GM21723 (cell line): Measurements from ENCODE around the gene TM2D3.
"Not testable (repeated sequence)": the region's sequence is repeated elsewhere in the genome, so short reads cannot be mapped to it uniquely, and the experiment has no call there.

Experiments used
- ATAC-seq: cut with Tn5 transposase; IDR thresholded peaks from one replicate; pipeline ENCODE4 v1.9.1; 2021; ENCODE audit warnings: mild to moderate bottlenecking, moderate library complexity; ENCODE audit not compliant: unreplicated experiment

Gene TM2D3

DNA sequence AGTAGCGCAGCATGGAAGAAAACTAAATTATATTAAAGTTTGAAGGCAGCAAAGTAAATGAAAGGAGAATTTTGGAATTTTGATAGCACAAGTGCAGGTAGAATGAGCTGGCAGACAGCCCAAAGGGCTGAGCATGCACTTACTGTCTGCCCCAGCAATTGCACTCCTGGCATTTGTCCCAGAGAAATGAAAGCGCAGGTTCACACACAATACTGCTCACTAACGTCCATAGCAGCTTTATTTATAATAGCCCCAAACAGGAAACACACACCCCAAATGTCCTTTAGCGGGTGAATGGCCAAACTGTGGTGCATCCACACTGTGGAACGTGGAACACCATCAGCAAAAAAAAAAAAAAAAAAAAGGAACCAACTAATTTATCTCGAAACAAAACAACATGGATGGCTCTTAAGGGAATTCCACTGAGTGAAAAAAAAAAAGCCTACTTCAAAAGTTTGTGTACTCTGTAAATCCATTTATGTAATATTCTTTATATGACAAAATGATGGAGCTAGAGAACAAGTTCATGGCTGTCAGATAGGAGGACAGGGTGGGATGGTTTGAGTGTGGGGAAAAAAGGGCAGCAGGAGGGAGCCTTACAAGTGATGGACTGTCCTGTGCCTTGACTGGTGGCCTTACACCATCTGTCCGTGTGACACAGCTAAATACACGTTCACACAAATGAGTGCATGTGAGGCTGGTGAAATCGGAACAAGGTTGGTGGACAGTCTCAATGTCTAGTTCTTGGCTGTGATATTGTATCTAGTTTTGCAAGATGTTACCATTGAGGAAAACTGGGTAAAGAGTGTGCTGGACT is 6.0 kb upstream of the TM2D3 start:
- ATAC-seq: no peak

DNA sequence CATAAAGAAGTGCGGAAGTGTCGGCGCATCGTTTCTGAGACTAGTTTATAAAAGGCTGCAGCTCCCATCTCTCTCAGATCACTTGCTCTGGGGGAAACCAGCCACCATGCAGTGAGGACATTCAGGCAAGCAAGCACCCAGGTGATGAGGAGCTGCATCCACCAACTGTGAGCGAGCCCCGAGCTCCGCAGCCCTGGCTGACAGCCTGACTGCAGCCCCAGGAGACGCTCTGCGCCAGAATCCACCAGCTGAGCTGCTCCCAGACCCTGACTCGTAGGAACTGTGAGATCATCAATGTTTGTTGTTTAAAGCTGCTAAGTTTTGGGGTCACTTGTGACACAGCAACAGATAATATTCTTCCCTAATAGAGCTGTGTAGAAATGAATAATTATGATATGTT is 5.0 kb upstream of the TM2D3 start:
- no peak for ATAC-seq

DNA sequence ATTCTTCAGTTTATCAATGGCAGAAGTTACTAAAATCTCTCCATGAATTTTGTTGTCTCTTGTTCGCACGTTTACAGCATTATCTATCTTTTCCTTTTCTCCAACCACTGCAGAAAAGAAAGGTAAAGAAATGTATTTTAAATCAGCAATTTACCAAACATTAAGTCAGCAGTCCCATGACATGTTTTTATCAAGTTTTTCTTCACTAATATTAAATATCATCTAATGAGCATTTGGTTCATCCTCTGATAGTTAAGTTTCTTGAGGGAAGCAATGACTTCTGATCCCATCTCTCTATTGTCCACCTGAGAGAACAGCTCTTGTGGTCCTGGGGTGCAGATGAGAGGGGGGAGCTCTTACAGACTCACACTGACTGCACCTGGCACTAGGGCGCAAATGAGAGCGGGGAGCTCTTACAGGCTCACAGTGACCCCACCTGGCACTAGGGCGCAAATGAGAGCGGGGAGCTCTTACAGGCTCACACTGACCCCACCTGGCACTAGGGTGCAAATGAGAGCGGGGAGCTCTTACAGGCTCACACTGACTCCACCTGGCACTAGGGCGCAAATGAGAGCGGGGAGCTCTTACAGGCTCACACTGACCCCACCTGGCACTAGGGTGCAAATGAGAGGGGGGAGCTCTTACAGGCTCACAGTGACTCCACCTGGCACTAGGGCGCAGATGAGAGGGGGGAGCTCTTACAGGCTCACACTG is 2.6 kb upstream of the TM2D3 start:
- not testable (repeated sequence) for ATAC-seq

DNA sequence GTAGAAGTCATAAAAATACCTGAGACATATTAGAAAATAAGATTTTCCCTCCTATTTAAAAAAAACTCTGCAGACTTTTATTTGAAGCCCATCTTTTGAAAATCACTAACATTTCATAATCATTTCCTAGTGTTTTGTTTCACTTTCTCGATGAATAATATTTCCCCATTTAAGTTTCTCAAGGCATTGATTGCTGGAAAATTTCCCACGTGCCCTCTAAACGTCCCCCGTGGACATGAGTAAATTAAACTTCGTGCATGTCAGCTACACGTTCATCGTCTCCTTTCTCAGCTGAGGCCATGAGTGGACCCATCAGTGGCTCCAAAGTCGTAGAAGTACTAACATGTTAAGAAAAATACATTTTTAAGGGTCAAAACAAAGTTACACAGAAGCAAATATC is 2.0 kb upstream of the TM2D3 start:
- ATAC-seq: no peak

DNA sequence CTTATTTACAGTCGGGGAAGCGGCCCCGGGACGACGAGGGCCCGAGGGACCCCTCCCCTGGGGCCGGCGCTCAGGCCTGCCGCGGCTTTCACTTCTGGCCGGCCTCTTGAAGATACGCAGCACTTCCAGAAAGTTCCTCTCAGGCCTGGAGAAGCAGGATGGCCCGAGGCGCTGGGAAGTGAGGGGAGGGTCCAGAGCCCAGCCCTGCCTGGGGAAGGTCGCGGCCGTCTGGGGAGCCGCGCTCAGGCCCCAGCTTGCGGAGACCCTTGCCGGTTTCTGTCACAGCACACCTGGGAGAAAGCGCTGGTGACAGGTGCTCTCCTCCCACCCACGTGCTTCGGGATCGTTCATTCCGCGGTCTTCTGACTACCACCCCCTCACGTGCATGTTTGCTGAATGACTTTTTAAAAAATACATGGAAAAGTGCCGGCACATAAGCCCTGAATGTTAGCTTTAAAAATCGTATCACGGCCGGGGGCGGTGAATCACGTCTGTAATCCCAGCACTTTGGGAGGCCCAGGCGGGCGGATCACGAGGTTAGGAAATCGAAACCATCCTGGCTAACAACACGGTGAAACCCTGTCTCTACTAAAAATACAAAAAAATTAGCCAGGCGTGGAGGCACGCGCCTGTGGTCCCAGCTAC is 727 bp upstream of the TM2D3 start:
- ATAC-seq: peak; percentile 1

DNA sequence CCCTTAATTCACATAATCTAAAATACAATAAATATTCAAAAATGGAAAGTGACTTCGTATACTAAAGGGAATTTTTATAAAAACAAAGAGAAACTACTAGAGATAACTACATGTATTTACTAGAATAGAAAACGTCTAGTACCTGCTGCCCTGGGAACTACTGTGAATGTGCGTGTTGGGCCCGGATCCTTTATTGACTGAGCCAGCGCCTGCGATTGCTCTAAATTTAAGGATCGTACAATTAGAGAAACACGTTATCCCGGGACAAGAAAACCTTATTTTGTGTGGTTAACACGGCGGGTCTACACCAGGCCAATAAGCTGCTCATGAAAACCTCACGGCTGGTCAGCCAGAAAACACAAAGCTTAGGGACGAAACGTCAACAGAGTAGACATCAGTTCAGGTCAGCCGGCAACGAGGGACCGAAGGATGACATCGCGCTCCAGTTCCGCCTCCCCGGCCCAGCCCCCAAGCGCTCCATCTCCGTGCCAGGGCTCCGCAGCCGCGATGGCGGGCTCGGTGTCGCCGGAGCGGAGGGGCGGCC is 555 bp downstream of the TM2D3 start:
- ATAC-seq: peak; percentile 53

DNA sequence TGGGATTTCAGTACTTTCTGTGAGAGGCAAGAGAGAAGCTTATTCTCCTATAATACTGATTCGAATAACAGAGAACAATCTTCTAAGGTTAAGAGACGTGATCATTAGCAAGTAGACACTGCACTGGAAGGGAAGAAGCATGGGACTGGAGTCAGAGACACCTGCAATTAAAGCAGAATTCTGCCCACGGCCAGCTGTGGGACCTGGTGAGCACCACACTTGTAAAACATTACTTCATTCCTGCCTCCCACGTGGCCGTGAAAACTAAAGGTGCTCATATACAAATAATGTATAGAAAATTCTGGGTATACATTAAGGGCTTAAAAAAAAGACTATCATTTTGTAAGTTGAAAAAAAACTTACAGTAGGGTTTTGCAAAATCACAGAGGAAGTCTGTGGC is 2.0 kb downstream of the TM2D3 start:
- ATAC-seq: no peak

DNA sequence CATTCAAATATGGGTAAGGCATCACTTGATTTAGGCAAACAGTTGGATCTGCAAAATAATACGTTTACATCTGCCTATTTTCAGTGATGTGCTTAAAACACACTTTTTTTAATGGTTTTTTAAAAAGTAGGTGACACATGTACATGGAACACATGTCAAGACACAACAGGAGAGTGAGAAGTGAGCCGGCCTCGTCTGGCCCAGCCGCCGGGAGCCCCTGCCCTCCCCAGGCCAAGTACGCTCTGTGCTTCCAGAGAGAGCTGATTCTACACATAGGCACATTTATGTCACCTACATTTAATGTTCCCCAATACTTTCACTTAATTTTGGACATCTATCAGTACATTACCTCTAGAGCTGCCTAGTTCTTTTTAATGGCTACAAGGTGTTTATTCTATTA is 3.8 kb downstream of the TM2D3 start:
- no peak for ATAC-seq

DNA sequence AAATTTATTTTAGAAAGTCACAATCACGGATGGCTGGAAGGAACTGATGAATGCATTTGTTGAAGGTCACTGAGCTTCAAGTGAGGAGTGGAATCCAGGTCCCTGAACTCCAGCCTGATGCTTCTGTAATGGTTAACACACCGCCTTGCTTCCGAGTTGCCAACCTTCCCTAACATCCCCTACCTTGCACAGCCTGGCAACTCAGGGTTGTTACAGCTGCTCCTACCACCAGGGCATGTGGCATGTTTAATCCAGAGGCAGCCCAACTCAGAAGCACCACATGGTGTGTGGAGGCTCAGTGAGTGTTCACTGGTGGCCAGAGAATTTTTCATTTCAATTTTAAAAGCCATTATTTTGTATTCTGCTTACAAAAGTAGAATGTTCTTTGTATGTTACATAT is 4.9 kb downstream of the TM2D3 start:
- ATAC-seq: no peak

DNA sequence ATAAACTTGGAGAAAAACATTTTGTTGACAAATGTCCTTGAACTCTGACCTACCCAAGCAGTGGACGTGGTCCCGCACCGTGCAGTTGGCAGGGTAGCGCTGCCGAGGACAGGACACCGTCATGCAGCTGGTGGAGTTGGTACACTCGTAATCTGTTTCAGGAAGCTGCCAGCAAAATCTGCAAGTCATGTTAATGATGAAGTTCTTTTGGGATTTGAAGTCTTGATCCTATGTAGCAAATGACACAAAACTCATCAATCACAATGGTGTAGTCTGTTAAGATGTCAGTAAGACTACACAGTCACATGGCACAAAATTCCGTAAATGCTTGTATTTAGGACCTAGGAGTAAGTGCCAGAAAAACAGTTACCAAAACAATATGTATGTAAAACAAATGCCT is 5.5 kb downstream of the TM2D3 start:
- no peak for ATAC-seq

DNA sequence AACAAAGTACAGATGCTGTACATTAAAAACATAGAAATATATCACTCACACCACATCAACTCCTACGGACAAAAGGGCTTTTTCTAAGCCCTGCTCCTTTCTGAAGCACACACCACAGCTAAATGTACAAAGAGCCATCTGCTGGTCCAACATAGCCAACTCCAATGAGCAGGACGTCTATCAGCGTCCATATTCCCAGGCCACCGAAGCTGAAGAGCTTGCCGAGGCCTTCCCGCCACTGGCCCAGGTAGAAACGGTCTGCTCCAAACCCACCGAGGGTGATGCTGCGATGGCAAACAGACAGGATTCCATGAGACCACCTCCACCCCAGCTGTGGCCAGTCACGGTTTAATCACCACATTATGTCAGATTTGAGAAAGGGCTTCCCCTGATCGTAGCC is 9.8 kb downstream of the TM2D3 start:
- no peak for ATAC-seq

DNA sequence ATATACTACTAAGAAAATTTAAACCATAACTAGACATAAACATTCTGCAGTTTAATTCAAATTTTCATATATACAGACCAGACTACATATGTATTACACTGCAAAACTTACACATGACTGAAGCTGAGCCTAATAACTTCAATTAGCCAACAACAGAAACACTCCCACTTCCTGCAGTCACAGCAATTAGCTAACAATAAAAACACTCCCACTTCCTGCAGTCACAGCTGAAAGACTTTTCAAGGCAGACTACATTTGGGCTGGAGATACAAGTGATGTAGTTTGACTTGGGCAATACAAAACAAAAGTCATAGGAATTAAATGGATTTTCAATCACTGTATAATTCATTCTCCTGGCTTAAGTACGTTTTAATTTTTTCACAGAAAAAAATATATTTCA is 10.3 kb downstream of the TM2D3 start:
- no peak for ATAC-seq

DNA sequence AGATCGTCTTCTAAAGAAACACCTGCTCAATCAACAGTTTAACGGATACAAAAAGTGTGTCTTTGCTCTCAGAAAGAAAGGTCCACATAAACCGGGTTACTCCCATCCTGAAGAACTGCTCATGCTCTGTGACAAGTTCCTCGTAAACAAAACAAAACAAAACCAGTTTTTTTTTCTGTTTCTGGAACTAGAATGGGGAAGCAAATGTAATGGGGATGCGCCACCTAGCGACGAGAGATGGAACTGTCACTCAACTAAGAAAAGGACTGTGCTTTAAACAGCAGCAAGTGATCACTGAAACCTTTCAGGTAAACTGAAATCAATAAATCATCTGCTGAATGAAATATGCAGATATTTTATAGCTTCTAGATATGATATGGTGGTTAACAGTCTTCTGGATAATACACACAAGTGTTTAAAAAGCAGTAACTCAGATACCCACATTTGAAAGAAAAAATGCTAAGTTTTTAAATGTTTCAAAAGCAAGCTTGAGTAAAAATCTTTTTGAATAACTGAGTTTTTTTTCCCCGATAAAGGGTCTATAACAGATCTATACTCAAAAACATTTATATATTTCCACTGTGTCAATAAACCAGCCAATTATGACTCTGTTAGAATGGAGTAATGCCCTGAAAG is 10.9 kb downstream of the TM2D3 start:
- peak; percentile 75 for ATAC-seq

DNA sequence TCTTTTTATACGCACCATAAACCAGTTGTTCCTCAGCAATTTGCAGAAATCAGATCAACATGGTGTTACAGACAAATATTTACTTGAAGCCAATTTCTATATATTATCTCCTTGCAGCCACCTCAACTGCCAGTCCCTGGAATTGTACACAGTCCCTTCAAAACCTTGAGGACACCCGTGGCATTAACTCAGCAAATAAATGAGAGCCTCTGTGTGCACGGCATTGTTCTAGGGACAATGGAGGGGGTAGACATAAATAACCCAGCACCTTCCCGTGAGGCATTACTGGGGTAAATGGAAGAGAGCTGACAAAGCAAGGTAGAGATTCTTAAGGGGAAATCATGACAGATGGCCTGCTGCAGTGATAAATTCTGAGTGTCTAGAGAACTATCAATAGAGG is 12.5 kb downstream of the TM2D3 start:
- ATAC-seq: no peak

DNA sequence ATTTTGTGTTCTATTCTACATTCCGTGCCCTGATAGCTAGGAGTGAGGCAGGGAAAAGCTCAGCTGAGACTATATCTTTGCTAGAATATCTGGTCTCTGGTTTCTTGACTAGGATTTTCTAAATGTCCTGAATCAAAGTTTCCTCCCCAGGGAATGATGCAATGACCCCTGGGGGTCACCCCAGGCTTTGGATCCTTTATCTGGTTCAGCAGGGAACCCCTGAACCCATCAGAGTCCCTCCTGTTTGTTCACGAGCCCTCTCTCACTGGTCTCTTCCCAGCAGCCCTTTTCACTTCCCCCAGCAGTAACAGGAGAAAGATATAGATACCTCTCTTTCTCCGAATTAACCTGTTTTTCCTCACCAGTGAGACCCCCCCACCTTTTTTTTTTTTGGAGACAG is 14.3 kb downstream of the TM2D3 start:
- no peak for ATAC-seq

DNA sequence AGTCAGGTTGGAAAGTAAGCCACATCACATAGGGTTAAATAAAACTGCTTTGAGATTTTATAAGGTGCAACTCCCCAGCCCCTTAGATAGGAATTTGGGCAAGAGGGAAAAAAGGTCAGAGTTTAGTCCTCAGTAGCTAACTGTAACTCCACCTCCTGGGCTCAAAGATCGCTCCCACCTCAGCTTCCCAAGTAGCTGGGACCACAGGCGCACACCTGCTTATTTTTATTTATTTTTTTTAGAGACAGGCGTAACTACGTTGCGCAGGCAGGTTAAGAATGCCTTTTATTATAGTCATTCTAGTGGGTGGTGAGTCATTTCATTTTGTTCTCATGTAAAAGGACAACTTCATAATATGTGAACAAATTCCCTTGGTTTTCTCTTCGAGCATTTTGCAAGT is 14.7 kb downstream of the TM2D3 start:
- ATAC-seq: no peak

DNA sequence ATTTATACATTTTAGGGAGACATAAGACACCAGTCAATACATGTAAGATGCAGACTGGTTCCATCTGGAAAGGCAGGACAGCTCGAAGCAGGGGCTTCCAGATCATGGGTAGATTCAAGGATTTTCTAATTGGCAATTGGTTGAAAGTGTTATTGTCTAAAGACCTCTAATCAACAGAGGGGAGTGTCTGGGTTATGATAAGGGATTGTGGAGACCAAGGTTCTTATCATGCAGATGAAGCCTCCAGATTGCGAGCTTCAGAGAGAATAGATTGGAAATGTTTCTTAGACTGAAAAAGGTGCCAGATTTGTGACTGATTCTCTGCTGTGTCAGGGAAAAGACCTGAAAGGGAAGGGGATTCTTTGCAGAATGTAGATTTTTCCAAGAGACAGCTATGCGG is 15.1 kb downstream of the TM2D3 start:
- ATAC-seq: no peak

DNA sequence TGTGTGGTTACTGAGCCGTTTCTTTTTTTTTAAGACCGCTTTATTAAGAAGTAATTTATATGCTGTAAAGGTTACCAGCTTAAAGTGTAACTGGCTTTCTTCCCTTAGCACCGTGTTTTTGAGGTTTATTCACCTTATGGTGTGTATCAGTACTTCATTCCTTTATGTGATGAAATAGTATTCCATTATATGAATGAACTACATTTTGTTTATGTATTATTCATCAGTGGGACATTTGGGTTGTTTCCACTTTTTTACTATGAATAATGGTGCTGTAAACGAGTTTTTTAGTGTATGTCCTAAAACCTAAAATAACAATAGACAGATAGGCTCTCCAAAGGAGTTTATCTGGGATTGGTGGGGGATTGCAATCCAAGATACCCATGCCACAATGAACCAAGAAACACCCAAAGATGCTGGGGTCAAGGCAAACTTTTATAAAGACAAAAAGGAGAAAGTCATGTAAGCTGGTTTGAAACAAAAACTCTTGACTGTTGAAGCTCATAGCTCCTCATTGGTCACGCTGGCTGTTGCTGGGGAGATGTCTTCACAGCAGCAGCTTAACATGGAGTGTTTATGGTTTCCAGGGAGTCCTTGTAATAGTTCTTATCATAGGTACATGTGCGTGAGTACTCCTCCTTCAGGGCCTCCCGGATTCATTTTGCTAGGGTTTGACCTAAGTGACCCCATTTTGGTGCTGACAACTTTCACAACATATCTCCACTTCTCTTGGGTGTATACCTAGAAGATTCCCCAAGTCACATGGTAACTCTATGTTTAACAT is 16.0 kb downstream of the TM2D3 start:
- no peak for ATAC-seq

DNA sequence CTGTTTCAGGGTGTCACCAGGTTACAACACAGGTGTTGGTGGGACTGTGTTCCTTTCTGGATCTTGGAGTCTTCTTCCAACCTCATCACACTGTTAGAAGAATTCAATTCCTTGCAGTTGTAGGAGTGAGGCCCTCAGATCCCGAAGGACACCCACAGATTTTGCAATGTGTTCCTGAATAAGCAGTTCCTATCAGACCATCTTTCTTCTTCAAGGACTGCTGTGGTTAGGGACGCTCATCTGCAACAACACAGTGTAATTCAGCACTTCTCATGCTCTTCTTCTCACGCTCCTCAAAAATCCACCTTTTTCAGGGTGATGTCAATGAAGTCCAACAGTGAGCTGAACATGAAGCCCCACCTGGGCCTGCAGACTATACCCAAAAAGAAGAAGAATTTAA is 18.8 kb downstream of the TM2D3 start:
- ATAC-seq: no peak

DNA sequence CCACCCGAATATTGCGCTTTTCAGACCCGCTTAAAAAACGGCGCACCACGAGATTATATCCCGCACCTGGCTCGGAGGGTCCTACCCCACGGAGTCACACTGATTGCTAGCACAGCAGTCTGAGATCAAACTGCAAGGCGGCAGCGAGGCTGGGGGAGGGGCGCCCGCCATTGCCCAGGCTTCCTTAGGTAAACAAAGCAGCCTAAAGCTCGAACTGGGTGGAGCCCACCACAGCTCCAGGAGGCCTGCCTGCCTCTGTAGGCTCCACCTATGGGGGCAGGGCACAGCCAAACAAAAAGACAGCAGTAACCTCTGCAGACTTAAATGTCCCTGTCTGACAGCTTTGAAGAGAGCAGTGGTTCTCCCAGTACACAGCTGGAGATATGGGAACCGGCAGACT is 25.5 kb downstream of the TM2D3 start:
- not testable (repeated sequence) for ATAC-seq

DNA sequence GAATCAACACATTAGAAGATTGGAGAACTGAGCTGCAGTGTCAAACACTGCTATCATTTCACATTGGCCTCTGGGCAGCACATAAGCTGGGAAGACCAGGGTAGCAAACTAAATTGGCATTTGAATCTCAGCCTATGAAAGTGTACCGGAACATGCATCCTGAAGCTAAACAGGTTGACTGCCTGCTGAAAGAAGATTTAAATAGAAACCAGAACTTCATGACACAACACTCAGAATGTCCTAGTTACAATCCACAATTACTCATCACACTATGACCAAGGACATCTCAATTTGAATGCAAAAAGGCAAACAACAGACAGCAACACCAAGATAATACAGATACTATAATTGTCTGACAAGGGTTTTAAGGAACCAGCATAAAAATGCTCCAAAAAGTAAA is 26.2 kb downstream of the TM2D3 start:
- no peak for ATAC-seq
